ENCODE results near the gene ARHGEF16. TPM values are rescaled to one million over a fixed set of nuclear protein-coding genes. Genes with fewer than 3 reads are reported as not detected.

ARHGEF16 gene
- total RNA-seq, 2 donors from 2014 or later = 0.16 TPM; not detected in 1

GRCh38 chr1:3518756-3519155 is 64.3 kb downstream of the ARHGEF16 start:
- no peak for ATAC-seq (replicated peaks)
- Mint-ChIP-seq H3K36me3 (ENCODE audit: low read depth) (no peaks in the 10 kb centered on the region), H3K9me3 (no peaks in the 10 kb centered on the region), H3K4me3 (no peak overlapping the region), H3K4me1 (no peaks in the 10 kb centered on the region), H3K27ac (no peak overlapping the region), H3K27me3 (no peaks in the 10 kb centered on the region)

- no peak for ATAC-seq (replicated peaks)
- no peaks in the 10 kb centered on the region for H3K4me1 Mint-ChIP-seq
- H3K36me3 Mint-ChIP-seq (ENCODE audit: low read depth) = no peaks in the 10 kb centered on the region
- no peaks in the 10 kb centered on the region for H3K27me3 Mint-ChIP-seq
- H3K9me3 Mint-ChIP-seq = no peaks in the 10 kb centered on the region
- H3K4me3 Mint-ChIP-seq = no peak overlapping the region
- H3K27ac Mint-ChIP-seq = no peak overlapping the region
Measured at GRCh38 chr1:3519301-3519885, 64.9 kb downstream of the ARHGEF16 start.

GRCh38 chr1:3520419-3521378 is 66.2 kb downstream of the ARHGEF16 start:
- no peak for ATAC-seq (replicated peaks)
- H3K9me3 Mint-ChIP-seq = no peaks in the 10 kb centered on the region

GRCh38 chr1:3521426-3521825 is 67.0 kb downstream of the ARHGEF16 start:
- no peaks in the 10 kb centered on the region for H3K4me1 Mint-ChIP-seq
- H3K4me3 Mint-ChIP-seq = no peak overlapping the region
- ATAC-seq (replicated peaks) = no peak
- H3K9me3 Mint-ChIP-seq = no peaks in the 10 kb centered on the region
- no peaks in the 10 kb centered on the region for H3K36me3 Mint-ChIP-seq (ENCODE audit: low read depth)
- H3K27ac Mint-ChIP-seq = no peak overlapping the region
- H3K27me3 Mint-ChIP-seq = no peaks in the 10 kb centered on the region

More at GRCh38 chr1:3520419-3521378, 66.2 kb downstream of the ARHGEF16 start:
- Mint-ChIP-seq H3K4me1 (no peaks in the 10 kb centered on the region), H3K4me3 (no peak overlapping the region), H3K36me3 (ENCODE audit: low read depth) (no peaks in the 10 kb centered on the region), H3K27me3 (no peaks in the 10 kb centered on the region), H3K27ac (no peak overlapping the region)

- no peak for ATAC-seq (replicated peaks)
Measured at GRCh38 chr1:3522112-3522511, 67.6 kb downstream of the ARHGEF16 start.

GRCh38 chr1:3522564-3523265 is 68.2 kb downstream of the ARHGEF16 start:
- no peaks in the 10 kb centered on the region for H3K4me1 Mint-ChIP-seq
- no peak overlapping the region for H3K27ac Mint-ChIP-seq
- H3K27me3 Mint-ChIP-seq = no peaks in the 10 kb centered on the region
- H3K4me3 Mint-ChIP-seq = no peak overlapping the region
- H3K36me3 Mint-ChIP-seq (ENCODE audit: low read depth) = no peaks in the 10 kb centered on the region
- no peaks in the 10 kb centered on the region for H3K9me3 Mint-ChIP-seq
- ATAC-seq (replicated peaks) = no peak

More at GRCh38 chr1:3522112-3522511, 67.6 kb downstream of the ARHGEF16 start:
- Mint-ChIP-seq H3K27me3 (no peaks in the 10 kb centered on the region), H3K36me3 (ENCODE audit: low read depth) (no peaks in the 10 kb centered on the region), H3K27ac (no peak overlapping the region), H3K4me1 (no peaks in the 10 kb centered on the region), H3K9me3 (no peaks in the 10 kb centered on the region), H3K4me3 (no peak overlapping the region)

GRCh38 chr1:3523980-3524379 is 69.5 kb downstream of the ARHGEF16 start:
- H3K27ac Mint-ChIP-seq = no peak overlapping the region
- ATAC-seq (replicated peaks) = no peak
- H3K27me3 Mint-ChIP-seq = no peaks in the 10 kb centered on the region
- H3K9me3 Mint-ChIP-seq = no peaks in the 10 kb centered on the region
- no peaks in the 10 kb centered on the region for H3K4me1 Mint-ChIP-seq
- no peaks in the 10 kb centered on the region for H3K36me3 Mint-ChIP-seq (ENCODE audit: low read depth)
- H3K4me3 Mint-ChIP-seq = no peak overlapping the region

- H3K4me3 Mint-ChIP-seq = no peak overlapping the region
Measured at GRCh38 chr1:3524556-3525203, 70.2 kb downstream of the ARHGEF16 start.

GRCh38 chr1:3525551-3526482 is 71.4 kb downstream of the ARHGEF16 start:
- H3K27ac Mint-ChIP-seq = no peak overlapping the region
- no peaks in the 10 kb centered on the region for H3K27me3 Mint-ChIP-seq
- no peaks in the 10 kb centered on the region for H3K4me1 Mint-ChIP-seq
- no peak overlapping the region for H3K4me3 Mint-ChIP-seq
- no peaks in the 10 kb centered on the region for H3K9me3 Mint-ChIP-seq
- no peak for ATAC-seq (replicated peaks)
- H3K36me3 Mint-ChIP-seq (ENCODE audit: low read depth) = no peaks in the 10 kb centered on the region

More at GRCh38 chr1:3524556-3525203, 70.2 kb downstream of the ARHGEF16 start:
- H3K27me3 Mint-ChIP-seq = no peaks in the 10 kb centered on the region
- H3K36me3 Mint-ChIP-seq (ENCODE audit: low read depth) = no peaks in the 10 kb centered on the region
- ATAC-seq (replicated peaks) = no peak
- no peaks in the 10 kb centered on the region for H3K9me3 Mint-ChIP-seq
- H3K4me1 Mint-ChIP-seq = no peaks in the 10 kb centered on the region
- no peak overlapping the region for H3K27ac Mint-ChIP-seq

GRCh38 chr1:3527774-3528173 is 73.3 kb downstream of the ARHGEF16 start:
- no peaks in the 10 kb centered on the region for H3K36me3 Mint-ChIP-seq (ENCODE audit: low read depth)
- H3K4me3 Mint-ChIP-seq = no peak overlapping the region
- H3K9me3 Mint-ChIP-seq = no peaks in the 10 kb centered on the region
- peaks cover 5% of the 10 kb centered on the region for H3K4me1 Mint-ChIP-seq
- H3K27me3 Mint-ChIP-seq = no peaks in the 10 kb centered on the region
- H3K27ac Mint-ChIP-seq = no peak overlapping the region
- no peak for ATAC-seq (replicated peaks)

- Mint-ChIP-seq H3K36me3 (ENCODE audit: low read depth) (no peaks in the 10 kb centered on the region), H3K4me1 (peaks cover 5% of the 10 kb centered on the region), H3K27ac (no peak overlapping the region), H3K27me3 (no peaks in the 10 kb centered on the region), H3K9me3 (no peaks in the 10 kb centered on the region), H3K4me3 (peak overlapping the region; percentile 73)
- no peak for ATAC-seq (replicated peaks)
Measured at GRCh38 chr1:3529099-3529729, 74.7 kb downstream of the ARHGEF16 start.

GRCh38 chr1:3530086-3530925 is 75.8 kb downstream of the ARHGEF16 start:
- no peak for ATAC-seq (replicated peaks)
- H3K36me3 Mint-ChIP-seq (ENCODE audit: low read depth) = no peaks in the 10 kb centered on the region
- peak overlapping the region; percentile 73 for H3K4me3 Mint-ChIP-seq
- no peaks in the 10 kb centered on the region for H3K9me3 Mint-ChIP-seq
- H3K27ac Mint-ChIP-seq = peak overlapping the region; percentile 46
- peaks cover 5% of the 10 kb centered on the region for H3K4me1 Mint-ChIP-seq
- H3K27me3 Mint-ChIP-seq = no peaks in the 10 kb centered on the region

Data from activated T-helper 17 cell treated with anti-CD3 and anti-CD28 coated beads, Interleukin-2, amount 50 U/mL, for 72 hours (primary cell).